ENCODE measurements around the gene UBL5. TPM values are rescaled to one million over a fixed set of nuclear protein-coding genes. Genes with fewer than 3 reads are reported as not detected.

The UBL5 gene
- total RNA-seq, 1 donor, result 111 TPM

- peak overlapping the region; percentile 67 for H3K27ac ChIP-seq (ENCODE audit: low read depth, low read length)
- peaks cover 22% of the 10 kb centered on the region for H4K20me1 ChIP-seq (ENCODE audit: insufficient read depth, low read length)
- no peak overlapping the region for H2AFZ ChIP-seq (ENCODE audit: low read length)
- peaks cover 18% of the 10 kb centered on the region for H3K36me3 ChIP-seq (ENCODE audit: insufficient read depth, low read length)
- H3K4me3 ChIP-seq (ENCODE audit: insufficient read depth, low read length), result peak overlapping the region; percentile 100
- TF ChIP-seq CTCF (IDR thresholded peaks at IDR 0.05; ENCODE audit: extremely low read depth, low read depth, low read length), result no peak
- no peaks in the 10 kb centered on the region for H3K27me3 ChIP-seq (ENCODE audit: insufficient read depth, low read length)
- H3K4me1 ChIP-seq (ENCODE audit: insufficient read depth, low read length), result peaks cover 10% of the 10 kb centered on the region
- H3K9me3 ChIP-seq (ENCODE audit: low read depth, low read length), result no peaks in the 10 kb centered on the region
- H3K4me2 ChIP-seq (ENCODE audit: insufficient read depth, low read length), result peak overlapping the region; percentile 95
- peaks cover 57% of the 10 kb centered on the region for H3K79me2 ChIP-seq (ENCODE audit: insufficient read depth, low read length)
- DNase-seq (ENCODE audit: insufficient read length, low spot score, missing footprints), result peak; percentile 21
Observed at GRCh38 chr19:9828551-9829063, 889 bp downstream of the UBL5 start.

DNA sequence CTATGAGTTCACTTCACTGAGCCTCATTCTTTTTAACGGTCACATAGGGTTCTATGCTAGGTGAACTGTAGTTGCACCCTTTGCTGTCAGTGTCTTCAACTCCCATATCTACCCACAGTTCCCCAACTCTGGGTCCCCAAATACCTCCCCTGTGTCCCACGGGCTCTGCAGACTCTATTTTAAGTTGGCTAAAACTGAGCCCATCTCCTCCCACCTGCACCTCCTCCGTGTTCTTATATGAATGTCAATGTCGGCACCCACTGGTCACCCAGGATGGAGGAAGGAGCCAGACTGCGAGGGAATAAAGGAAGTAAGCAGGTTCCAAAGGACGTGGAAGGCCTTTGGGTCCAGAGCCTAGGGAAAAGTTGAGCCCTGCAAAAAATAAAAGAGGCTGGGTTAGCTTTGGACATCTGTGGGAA lies 6.6 kb downstream of the UBL5 start:
- H3K9me3 ChIP-seq (ENCODE audit: low read depth, low read length), result no peaks in the 10 kb centered on the region
- no peak overlapping the region for H2AFZ ChIP-seq (ENCODE audit: low read length)

GRCh38 chr19:9834726-9835506 lies 7.2 kb downstream of the UBL5 start, which contains the start of gene PIN1:
PIN1 (plus strand) TSS chr19:9835318; CDS start chr19:9835345, 27 bp downstream.
- Histone ChIP-seq H3K4me1 (ENCODE audit: insufficient read depth, low read length) (peaks cover 11% of the 10 kb centered on the region), H3K79me2 (ENCODE audit: insufficient read depth, low read length) (peaks cover 46% of the 10 kb centered on the region), H3K36me3 (ENCODE audit: insufficient read depth, low read length) (peaks cover 23% of the 10 kb centered on the region), H3K9me3 (ENCODE audit: low read depth, low read length) (no peaks in the 10 kb centered on the region), H3K27me3 (ENCODE audit: insufficient read depth, low read length) (no peaks in the 10 kb centered on the region), H4K20me1 (ENCODE audit: insufficient read depth, low read length) (peaks cover 18% of the 10 kb centered on the region), H3K4me3 (ENCODE audit: insufficient read depth, low read length) (peak within 1 kb of the TSS; percentile 75), H3K4me2 (ENCODE audit: insufficient read depth, low read length) (peak within 1 kb of the TSS; percentile 98), H3K27ac (ENCODE audit: low read depth, low read length) (peak within 1 kb of the TSS; percentile 45), H2AFZ (ENCODE audit: low read length) (peak within 1 kb of the TSS; percentile 59)
- DNase-seq (ENCODE audit: insufficient read length, low spot score, missing footprints), result peak; percentile 100
- TF ChIP-seq CTCF (IDR thresholded peaks at IDR 0.05; ENCODE audit: extremely low read depth, low read depth, low read length), result peak; percentile 37

More for the DNA sequence above, 6.6 kb downstream of the UBL5 start:
- Histone ChIP-seq H3K4me3 (ENCODE audit: insufficient read depth, low read length) (peak overlapping the region; percentile 75), H3K4me2 (ENCODE audit: insufficient read depth, low read length) (peak overlapping the region; percentile 57), H3K79me2 (ENCODE audit: insufficient read depth, low read length) (peaks cover 52% of the 10 kb centered on the region), H3K27me3 (ENCODE audit: insufficient read depth, low read length) (no peaks in the 10 kb centered on the region), H3K27ac (ENCODE audit: low read depth, low read length) (no peak overlapping the region), H4K20me1 (ENCODE audit: insufficient read depth, low read length) (peaks cover 21% of the 10 kb centered on the region), H3K36me3 (ENCODE audit: insufficient read depth, low read length) (peaks cover 28% of the 10 kb centered on the region), H3K4me1 (ENCODE audit: insufficient read depth, low read length) (peaks cover 11% of the 10 kb centered on the region)
- no peak for TF ChIP-seq CTCF (IDR thresholded peaks at IDR 0.05; ENCODE audit: extremely low read depth, low read depth, low read length)
- DNase-seq (ENCODE audit: insufficient read length, low spot score, missing footprints), result no peak

DNA sequence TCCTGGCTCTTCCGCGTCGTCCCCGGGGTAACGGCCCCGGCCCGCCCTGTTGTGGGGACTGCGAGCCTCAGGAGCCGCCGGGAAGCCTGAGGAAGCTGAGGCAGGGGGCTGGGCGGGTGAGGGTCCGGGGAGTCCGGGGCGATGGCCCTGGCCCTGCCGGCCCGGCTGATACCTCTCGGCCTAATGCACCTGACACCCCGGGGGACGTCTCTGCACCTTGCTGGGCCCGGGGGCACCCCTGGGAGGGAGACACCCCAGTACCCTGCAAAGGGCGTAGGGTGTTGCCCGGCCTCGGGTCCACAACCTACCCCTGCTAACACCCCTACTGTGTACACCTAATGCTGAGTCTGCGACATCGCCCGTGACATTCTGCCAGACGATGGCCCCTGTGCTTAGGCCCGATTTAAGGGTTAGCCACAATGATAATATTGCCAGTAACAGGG lies 7.8 kb downstream of the UBL5 start:
- peaks cover 13% of the 10 kb centered on the region for H4K20me1 ChIP-seq (ENCODE audit: insufficient read depth, low read length)
- no peaks in the 10 kb centered on the region for H3K27me3 ChIP-seq (ENCODE audit: insufficient read depth, low read length)
- peak overlapping the region; percentile 59 for H2AFZ ChIP-seq (ENCODE audit: low read length)
- H3K27ac ChIP-seq (ENCODE audit: low read depth, low read length), result peak overlapping the region; percentile 45
- peak overlapping the region; percentile 98 for H3K4me2 ChIP-seq (ENCODE audit: insufficient read depth, low read length)
- no peak for TF ChIP-seq CTCF (IDR thresholded peaks at IDR 0.05; ENCODE audit: extremely low read depth, low read depth, low read length)
- peaks cover 11% of the 10 kb centered on the region for H3K4me1 ChIP-seq (ENCODE audit: insufficient read depth, low read length)
- peaks cover 17% of the 10 kb centered on the region for H3K36me3 ChIP-seq (ENCODE audit: insufficient read depth, low read length)
- DNase-seq (ENCODE audit: insufficient read length, low spot score, missing footprints), result no peak
- H3K79me2 ChIP-seq (ENCODE audit: insufficient read depth, low read length), result peaks cover 40% of the 10 kb centered on the region
- H3K9me3 ChIP-seq (ENCODE audit: low read depth, low read length), result no peaks in the 10 kb centered on the region
- peak overlapping the region; percentile 75 for H3K4me3 ChIP-seq (ENCODE audit: insufficient read depth, low read length)

Data from osteoblast (primary cell).